ENCODE measurements around the gene NPLOC4.

DNA sequence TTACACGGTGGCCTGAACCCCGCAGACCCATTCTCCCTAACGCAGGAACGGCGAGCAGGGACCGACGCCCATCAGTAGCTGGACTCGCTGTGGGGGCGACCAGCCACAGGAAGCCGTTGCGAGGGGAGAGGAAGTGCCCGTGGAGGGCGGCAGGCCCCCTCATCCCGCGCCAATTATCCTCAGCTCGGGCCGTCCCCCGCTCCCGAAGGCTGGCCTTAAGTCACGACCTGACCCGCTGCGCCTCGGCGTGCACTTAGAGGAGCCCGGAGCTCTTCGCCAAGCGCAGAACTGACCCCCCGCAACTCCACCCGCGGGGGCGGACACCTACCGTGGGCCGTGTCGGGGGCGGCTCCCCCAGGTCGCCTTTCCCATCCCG is 46.3 kb upstream of the NPLOC4 start:
- TF ChIP-seq, protein P1, sequence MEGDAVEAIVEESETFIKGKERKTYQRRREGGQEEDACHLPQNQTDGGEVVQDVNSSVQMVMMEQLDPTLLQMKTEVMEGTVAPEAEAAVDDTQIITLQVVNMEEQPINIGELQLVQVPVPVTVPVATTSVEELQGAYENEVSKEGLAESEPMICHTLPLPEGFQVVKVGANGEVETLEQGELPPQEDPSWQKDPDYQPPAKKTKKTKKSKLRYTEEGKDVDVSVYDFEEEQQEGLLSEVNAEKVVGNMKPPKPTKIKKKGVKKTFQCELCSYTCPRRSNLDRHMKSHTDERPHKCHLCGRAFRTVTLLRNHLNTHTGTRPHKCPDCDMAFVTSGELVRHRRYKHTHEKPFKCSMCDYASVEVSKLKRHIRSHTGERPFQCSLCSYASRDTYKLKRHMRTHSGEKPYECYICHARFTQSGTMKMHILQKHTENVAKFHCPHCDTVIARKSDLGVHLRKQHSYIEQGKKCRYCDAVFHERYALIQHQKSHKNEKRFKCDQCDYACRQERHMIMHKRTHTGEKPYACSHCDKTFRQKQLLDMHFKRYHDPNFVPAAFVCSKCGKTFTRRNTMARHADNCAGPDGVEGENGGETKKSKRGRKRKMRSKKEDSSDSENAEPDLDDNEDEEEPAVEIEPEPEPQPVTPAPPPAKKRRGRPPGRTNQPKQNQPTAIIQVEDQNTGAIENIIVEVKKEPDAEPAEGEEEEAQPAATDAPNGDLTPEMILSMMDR (IDR thresholded peaks at IDR 0.05; ENCODE audit: borderline replicate concordance, extremely low read depth, low read length, poor library complexity, severe bottlenecking), result no peak
- TF ChIP-seq EZH2 (IDR thresholded peaks at IDR 0.05; ENCODE audit: borderline replicate concordance, low read depth, low read length, severe bottlenecking), result no peak

All from DND-41 (cell line).